ENCODE results near the gene KCNV2. TPM values are rescaled to one million over a fixed set of nuclear protein-coding genes. Genes with fewer than 3 reads are reported as not detected.

KCNV2 gene
- total RNA-seq, 1 donor from 2014 or later: not detected

- H3K27ac ChIP-seq: no peak overlapping the region
- no peaks in the 10 kb centered on the region for H3K27me3 ChIP-seq
- TF ChIP-seq POLR2A (IDR thresholded peaks at IDR 0.05) (no peak), CTCF (IDR thresholded peaks at IDR 0.05) (peak in 2 of 3 experiments; percentile 8 to 46), POLR2AphosphoS5 (IDR thresholded peaks at IDR 0.05; ENCODE audit: insufficient read depth in 1 of 2, low read depth in 1 of 2) (peak in 1 of 2 donors; percentile 10)
- no peaks in the 10 kb centered on the region for H3K9me3 ChIP-seq
- H3K4me3 ChIP-seq: no peak overlapping the region
- peaks cover 5% of the 10 kb centered on the region for H3K4me1 ChIP-seq
- intact Hi-C loops (cut with DNase I): no loop called here
- no peaks in the 10 kb centered on the region for H3K36me3 ChIP-seq
- DNase-seq (ENCODE audit: extremely low spot score in 2 of 2): no peak
Observed at GRCh38 chr9:2727966-2728613, 10.8 kb downstream of the KCNV2 start.

DNA sequence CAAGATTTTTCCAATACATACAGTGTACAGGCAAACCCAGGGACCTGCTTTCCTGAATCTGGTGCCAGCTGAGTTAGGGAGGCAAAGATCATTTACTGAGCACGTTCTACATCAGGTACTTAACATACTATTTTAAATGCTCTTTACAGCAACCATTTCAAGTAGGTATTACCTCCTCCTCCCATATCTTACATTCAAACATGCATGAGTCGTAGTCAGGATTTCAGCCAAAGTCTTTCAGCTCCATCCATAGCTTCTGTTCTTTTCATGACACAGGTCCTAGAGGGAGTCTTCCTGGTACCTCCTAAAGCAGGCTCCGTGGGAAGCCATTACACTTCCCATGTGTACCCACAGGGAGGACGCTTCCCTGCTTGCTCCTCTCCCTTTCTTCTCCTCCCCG is 11.7 kb downstream of the KCNV2 start:
- Histone ChIP-seq H3K27ac (no peak overlapping the region), H3K36me3 (no peaks in the 10 kb centered on the region), H3K27me3 (no peaks in the 10 kb centered on the region), H3K4me1 (no peaks in the 10 kb centered on the region), H3K9me3 (no peaks in the 10 kb centered on the region), H3K4me3 (no peak overlapping the region)
- no peak for DNase-seq (ENCODE audit: extremely low spot score in 2 of 2)
- intact Hi-C loops (cut with DNase I): no loop called here
- TF ChIP-seq CTCF (IDR thresholded peaks at IDR 0.05): no peak
- TF ChIP-seq POLR2AphosphoS5 (IDR thresholded peaks at IDR 0.05; ENCODE audit: insufficient read depth in 1 of 2, low read depth in 1 of 2): no peak
- no peak for TF ChIP-seq POLR2A (IDR thresholded peaks at IDR 0.05)

DNA sequence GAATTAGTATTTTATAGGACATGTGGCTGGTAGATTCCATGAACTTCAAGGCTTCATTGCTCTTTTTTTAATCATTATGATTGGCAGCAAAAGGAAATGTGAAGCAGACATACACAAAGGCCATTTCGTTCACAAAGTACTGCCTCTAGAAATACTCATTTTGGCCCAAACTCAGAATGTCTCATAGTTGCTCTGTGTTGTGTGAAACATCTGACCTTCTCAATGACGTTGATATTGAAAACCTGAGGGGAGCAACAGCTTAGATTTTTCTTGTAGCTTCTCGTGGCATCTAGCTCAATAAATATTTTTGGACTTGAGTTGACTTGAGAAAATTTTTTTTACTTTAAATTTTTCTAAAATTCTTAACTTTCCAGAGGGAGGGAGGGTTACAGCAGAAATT is 12.4 kb downstream of the KCNV2 start:
- Histone ChIP-seq H3K4me3 (no peak overlapping the region), H3K36me3 (no peaks in the 10 kb centered on the region), H3K9me3 (no peaks in the 10 kb centered on the region), H3K27ac (no peak overlapping the region), H3K4me1 (no peaks in the 10 kb centered on the region), H3K27me3 (no peaks in the 10 kb centered on the region)
- DNase-seq (ENCODE audit: extremely low spot score in 2 of 2): no peak
- intact Hi-C loops (cut with DNase I): no loop called here
- TF ChIP-seq POLR2A (IDR thresholded peaks at IDR 0.05) (no peak), POLR2AphosphoS5 (IDR thresholded peaks at IDR 0.05; ENCODE audit: insufficient read depth in 1 of 2, low read depth in 1 of 2) (no peak), CTCF (IDR thresholded peaks at IDR 0.05) (no peak)

GRCh38 chr9:2730971-2731370 is 13.7 kb downstream of the KCNV2 start:
- Histone ChIP-seq H3K9me3 (no peaks in the 10 kb centered on the region), H3K4me3 (no peak overlapping the region), H3K36me3 (no peaks in the 10 kb centered on the region), H3K27me3 (no peaks in the 10 kb centered on the region), H3K27ac (no peak overlapping the region), H3K4me1 (no peaks in the 10 kb centered on the region)
- no peak for DNase-seq (ENCODE audit: extremely low spot score in 2 of 2)
- intact Hi-C loops (cut with DNase I): no loop called here
- no peak for TF ChIP-seq POLR2AphosphoS5 (IDR thresholded peaks at IDR 0.05; ENCODE audit: insufficient read depth in 1 of 2, low read depth in 1 of 2)
- no peak for TF ChIP-seq POLR2A (IDR thresholded peaks at IDR 0.05)
- TF ChIP-seq CTCF (IDR thresholded peaks at IDR 0.05): no peak

- no peak overlapping the region for H3K4me3 ChIP-seq
- intact Hi-C loops (cut with DNase I): no loop called here
- no peak overlapping the region for H3K27ac ChIP-seq
- no peaks in the 10 kb centered on the region for H3K4me1 ChIP-seq
- H3K27me3 ChIP-seq: no peaks in the 10 kb centered on the region
- no peak for DNase-seq (ENCODE audit: extremely low spot score in 2 of 2)
- H3K9me3 ChIP-seq: no peaks in the 10 kb centered on the region
- no peak for TF ChIP-seq POLR2A (IDR thresholded peaks at IDR 0.05)
- no peak for TF ChIP-seq CTCF (IDR thresholded peaks at IDR 0.05)
- no peak for TF ChIP-seq POLR2AphosphoS5 (IDR thresholded peaks at IDR 0.05; ENCODE audit: insufficient read depth in 1 of 2, low read depth in 1 of 2)
- H3K36me3 ChIP-seq: no peaks in the 10 kb centered on the region
Observed at GRCh38 chr9:2732492-2732891, 15.2 kb downstream of the KCNV2 start.

Measured in vagina (tissue), 2 donors.